Stomach (tissue), 9 donors: ENCODE data around the gene CEACAM1. TPM values are rescaled to one million over a fixed set of nuclear protein-coding genes. Genes with fewer than 3 reads are reported as not detected.

Source experiments
- DNase-seq, 2 donors: peaks; one replicate each; pipeline versions ENCODE4 v3.0.0 to v3.0.0-alpha.2; 2013 to 2019
- H3K27ac ChIP-seq, 5 donors: fragments of 200-600 bp in 4 of 5; sonication (generic) in 4 of 5; one replicate each; pipeline ENCODE4 v1.5.1; 2013 to 2019; ENCODE audit warnings: mild to moderate bottlenecking in 1 of 5, moderate library complexity in 1 of 5
- H3K27me3 ChIP-seq, 3 donors: fragments of 200-600 bp; sonication (generic); one replicate each; pipeline ENCODE4 v1.5.1; 2017 to 2019; ENCODE audit warnings: mixed run types in 1 of 3
- H3K36me3 ChIP-seq, 4 donors: fragments of 200-600 bp; sonication (generic); 1 replicate in 3 of 4; 2 replicates in 1 of 4; pipeline ENCODE4 v1.5.1; 2016 to 2019
- H3K4me1 ChIP-seq, 4 donors: fragments of 200-600 bp; sonication (generic); one replicate each; pipeline ENCODE4 v1.5.1; 2016 to 2019
- H3K4me3 ChIP-seq, 4 donors: fragments of 200-600 bp; sonication (generic) in 3 of 4; one replicate each; pipeline ENCODE4 v1.5.1; 2016 to 2019; ENCODE audit warnings: mild to moderate bottlenecking in 1 of 4
- H3K9me3 ChIP-seq, 4 donors: fragments of 200-600 bp; sonication (generic); one replicate each; pipeline ENCODE4 v1.5.1; 2016 to 2019
- CTCF ChIP-seq, 7 experiments: fragments of 450-650 bp in 4 of 7; fragments of 200-600 bp in 3 of 7; sonication (generic) in 3 of 7; IDR thresholded peaks; one replicate each; pipeline ENCODE4 v1.5.1; 2016 to 2019; ENCODE audit warnings: antibody characterized with exemption in 7 of 7, control low read depth in 2 of 7, mild to moderate bottlenecking in 1 of 7
- EP300 ChIP-seq: sonication (generic); formaldehyde crosslinking; IDR thresholded peaks from one replicate; pipeline ENCODE4 v1.6.1; 2017; ENCODE audit warnings: antibody characterized with exemption
- POLR2A ChIP-seq, 4 donors: fragments of 450-650 bp; IDR thresholded peaks; one replicate each; pipeline ENCODE4 v1.6.1; 2016; ENCODE audit warnings: antibody characterized with exemption in 4 of 4, control low read depth in 2 of 4, mild to moderate bottlenecking in 1 of 4, moderate library complexity in 1 of 4
- POLR2AphosphoS5 ChIP-seq, 3 donors: sonication (generic); formaldehyde crosslinking; IDR thresholded peaks; one replicate each; pipeline ENCODE4 v1.6.1; 2016; ENCODE audit warnings: antibody characterized with exemption in 3 of 3
- WGBS, 5 donors: extraction: QIAGEN DNeasy Blood & Tissue Kit in 3 of 5; methylation state at CpG; one replicate each; pipeline versions ENCODE4 v1.1.5 to v1.1.7; 2013 to 2018; 5-methylcytosine and 5-hydroxymethylcytosine counted together
- intact Hi-C: fragments of 100-400 bp; cut with DNase I; formaldehyde crosslinking; loops from one replicate; pipeline ENCODE4 v1.15.1; 2023; ENCODE audit warnings: low total_unique reads
- polyA plus RNA-seq, 3 donors: library from polyadenylated mRNA; stranded (reverse); fragments of 200-250 nt; gene quantifications; one replicate each; pipeline ENCODE4 v1.2.3, GENCODE V29; 2013
- total RNA-seq, 5 donors: library from RNA; depleted of rRNA; stranded (reverse); fragments of >200 nt; gene quantifications; one replicate each; pipeline versions ENCODE4 v1.1.0 to v1.2.3, GENCODE V29; 2014 to 2016
- donor health status: healthy with polysubstance abuse.
- donor health status: Bipolar disorder and iron deficiency.
- donor health status: healthy.

Gene CEACAM1
- total and polyA plus RNA-seq, 8 donors: 0.45 to 99.2 (median 4.1) TPM

- Histone ChIP-seq H3K9me3 (no peaks in the 10 kb centered on the region), H3K36me3 (no peaks in the 10 kb centered on the region), H3K4me1 (peaks cover 0 to 19% (median 0%) of the 10 kb centered on the region in 4 donors), H3K4me3 (no peak overlapping the region), H3K27ac (no peak overlapping the region), H3K27me3 (peaks cover 0 to 34% (median 0%) of the 10 kb centered on the region in 3 donors)
- intact Hi-C loops: no loop called here
- no peak for DNase-seq
- TF ChIP-seq EP300 (no peak), CTCF (IDR thresholded peaks at IDR 0.05) (no peak), POLR2AphosphoS5 (IDR thresholded peaks at IDR 0.05) (no peak), POLR2A (IDR thresholded peaks at IDR 0.05) (no peak)
- WGBS, 5 donors: 43 to 69% (median 60%) methylated on average over 10 of the region's 10 CpGs
These were observed 27.5 kb upstream of the CEACAM1 start for GRCh38 chr19:42555801-42556200.

GRCh38 chr19:42555317-42555716 is 27.0 kb upstream of the CEACAM1 start:
- TF ChIP-seq POLR2A (IDR thresholded peaks at IDR 0.05) (no peak), EP300 (no peak), CTCF (IDR thresholded peaks at IDR 0.05) (no peak), POLR2AphosphoS5 (IDR thresholded peaks at IDR 0.05) (no peak)
- peaks cover 0 to 19% (median 0%) of the 10 kb centered on the region in 4 donors for H3K4me1 ChIP-seq
- H3K27ac ChIP-seq: no peak overlapping the region
- peak in 1 of 2 donors; percentile 34 for DNase-seq
- H3K36me3 ChIP-seq: no peaks in the 10 kb centered on the region
- peaks cover 0 to 35% (median 0%) of the 10 kb centered on the region in 3 donors for H3K27me3 ChIP-seq
- WGBS, 5 donors: 38 to 46% (median 41%) methylated on average over 2 to 5 of the region's 5 CpGs
- no peak overlapping the region for H3K4me3 ChIP-seq
- peaks cover 0 to 5% (median 0%) of the 10 kb centered on the region in 4 donors for H3K9me3 ChIP-seq
- intact Hi-C loops: no loop called here

DNA sequence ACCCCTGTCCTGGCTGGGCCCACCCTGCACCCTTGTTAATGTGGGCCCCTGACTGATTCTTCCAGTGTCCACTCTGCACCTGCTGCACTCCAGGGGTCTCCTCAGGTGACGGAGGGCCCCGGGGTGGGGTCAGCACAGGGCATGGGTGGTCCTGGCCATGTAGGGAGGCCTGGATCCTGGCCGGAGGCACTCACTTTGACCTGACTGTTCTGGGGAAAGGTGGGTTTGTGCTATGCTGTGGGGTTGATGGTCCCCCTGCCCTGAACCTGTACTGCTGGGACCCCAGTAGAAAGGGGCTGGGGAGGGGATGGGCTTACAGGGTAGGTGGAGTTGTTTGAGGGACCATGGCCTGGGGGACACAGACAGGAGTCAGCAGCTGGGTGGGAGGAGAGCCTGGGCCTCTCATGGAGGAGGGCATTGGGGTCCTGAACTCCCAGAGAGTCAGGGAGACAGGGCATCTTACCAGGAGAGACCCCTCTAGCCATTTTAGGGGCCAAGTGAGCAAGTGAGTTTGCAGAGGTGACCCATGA is 25.8 kb upstream of the CEACAM1 start:
- Histone ChIP-seq H3K4me3 (no peak overlapping the region), H3K27me3 (peaks cover 0 to 36% (median 0%) of the 10 kb centered on the region in 3 donors), H3K36me3 (no peaks in the 10 kb centered on the region), H3K27ac (no peak overlapping the region), H3K4me1 (peaks cover 0 to 19% (median 0%) of the 10 kb centered on the region in 4 donors), H3K9me3 (peaks cover 0 to 12% (median 3%) of the 10 kb centered on the region in 4 donors)
- TF ChIP-seq POLR2AphosphoS5 (IDR thresholded peaks at IDR 0.05) (no peak), POLR2A (IDR thresholded peaks at IDR 0.05) (no peak), CTCF (IDR thresholded peaks at IDR 0.05) (no peak)
- WGBS, 5 donors: 71 to 92% (median 85%) methylated on average over 1 to 3 of the region's 3 CpGs; no CpG with 5 or more reads in 1 of the 5 donors
- peak in 1 of 2 donors; percentile 19 for DNase-seq
- intact Hi-C loops: no loop called here

DNA sequence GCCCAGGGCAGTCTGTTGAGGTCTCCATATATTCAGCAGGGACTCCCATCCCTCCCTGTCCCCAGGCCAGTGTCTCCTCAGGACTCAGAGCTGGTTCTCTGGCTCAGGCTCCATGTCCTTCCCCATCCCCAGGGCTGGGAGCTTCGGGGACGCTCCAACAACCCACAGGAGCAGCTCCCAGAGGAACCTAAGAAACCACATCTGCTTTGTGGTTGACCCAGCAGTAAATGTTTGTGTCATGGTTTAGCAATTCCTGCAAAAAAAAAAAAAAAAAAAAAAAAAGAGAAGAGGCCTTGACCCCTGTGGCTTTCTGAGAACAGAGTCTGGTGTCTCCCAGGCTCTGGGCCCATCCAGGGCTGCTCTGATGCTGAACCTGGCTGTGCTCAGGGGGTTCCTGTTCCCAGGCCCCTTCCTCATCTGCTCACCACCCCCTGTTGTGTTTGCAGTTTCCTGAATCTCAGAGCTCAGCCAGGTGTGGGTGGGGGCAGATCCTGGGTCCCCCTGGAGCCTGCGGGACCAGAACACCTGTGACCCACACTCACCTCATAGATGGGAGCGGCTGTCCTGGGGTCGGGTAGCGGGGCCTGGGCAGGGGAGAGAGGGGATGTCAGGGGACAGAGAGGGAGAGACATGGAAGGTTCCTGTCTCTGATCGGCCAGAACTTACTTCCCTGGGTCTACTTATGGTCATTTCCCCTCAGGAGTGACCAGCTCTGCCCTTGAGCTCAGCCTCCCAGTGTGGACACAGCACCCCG is 25.2 kb upstream of the CEACAM1 start:
- H3K27me3 ChIP-seq: peaks cover 0 to 36% (median 0%) of the 10 kb centered on the region in 3 donors
- H3K27ac ChIP-seq: no peak overlapping the region
- no peaks in the 10 kb centered on the region for H3K36me3 ChIP-seq
- no peak for TF ChIP-seq POLR2AphosphoS5 (IDR thresholded peaks at IDR 0.05)
- no peak for TF ChIP-seq CTCF (IDR thresholded peaks at IDR 0.05)
- TF ChIP-seq POLR2A (IDR thresholded peaks at IDR 0.05): no peak
- no peak for TF ChIP-seq EP300
- H3K9me3 ChIP-seq: peaks cover 0 to 18% (median 8%) of the 10 kb centered on the region in 4 donors
- H3K4me1 ChIP-seq: peaks cover 0 to 19% (median 0%) of the 10 kb centered on the region in 4 donors
- 56 to 81% (median 69%) methylated on average over 3 to 8 of the region's 8 CpGs for WGBS, 5 donors
- no peak overlapping the region for H3K4me3 ChIP-seq
- peak; percentile 22 to 34 for DNase-seq
- intact Hi-C loops: no loop called here
